NCI-H774 (cell line): ENCODE results near the gene PEX13.

Source experiments
- DNase-seq: peaks from one replicate; lab custom pipeline; 2025; lab: John Stamatoyannopoulos, UW

PEX13 gene

DNA sequence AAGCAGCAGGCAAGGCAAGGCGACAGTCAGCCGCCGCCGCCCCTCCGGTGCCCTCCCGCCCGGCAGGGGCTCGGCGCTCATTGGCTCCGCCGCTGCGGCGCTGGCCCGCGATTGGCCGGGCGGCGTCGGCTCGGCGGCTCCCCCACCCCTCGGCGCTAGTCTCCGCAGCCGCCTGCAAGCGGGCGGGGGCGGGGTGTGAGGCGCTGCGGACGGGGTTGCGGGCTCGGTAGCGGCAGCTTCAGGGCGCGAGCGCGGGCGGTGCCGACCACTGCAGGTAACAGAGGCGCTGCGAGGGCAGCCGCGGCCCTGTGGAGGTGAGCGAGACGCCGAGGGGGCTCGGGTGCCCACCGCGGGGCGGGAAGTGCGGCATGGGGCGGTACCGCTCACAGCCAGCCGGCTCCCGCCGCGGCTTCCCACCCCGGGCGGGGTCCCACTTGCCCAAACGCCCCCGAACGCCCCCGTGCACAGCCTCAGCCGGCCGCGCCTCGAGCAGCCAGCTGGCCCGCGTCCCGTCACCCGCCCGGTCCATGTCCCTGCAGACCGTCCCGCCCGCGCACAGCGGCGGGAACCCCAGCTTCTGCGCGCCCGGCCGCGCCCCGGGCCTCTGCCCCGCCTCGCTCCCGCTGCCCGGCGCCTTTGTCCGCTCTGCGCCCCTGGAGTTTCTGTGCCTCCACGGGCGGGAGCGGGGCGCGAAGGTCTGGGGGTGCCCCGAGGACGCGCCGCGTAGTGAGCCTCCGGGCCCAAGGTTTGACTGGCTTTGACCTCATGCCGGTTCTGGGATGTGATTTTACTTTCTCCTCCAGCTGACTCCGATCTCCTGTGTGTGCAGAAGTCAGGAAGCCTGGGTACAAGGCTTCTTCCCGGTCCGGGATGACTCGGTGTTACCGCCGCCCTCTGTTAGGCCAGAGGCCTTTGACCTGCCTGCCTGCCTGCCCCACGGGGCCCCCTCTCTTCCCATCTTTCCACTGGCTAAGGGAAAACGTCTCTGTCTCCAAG, 48.5 kb downstream of the PEX13 start, which contains the start of gene SANBR:
TSS of gene SANBR (plus strand) at position 158 of the 996 bp plus-strand sequence. CDS start 4,480 bp downstream, outside the sequence.
- peak; percentile 92 for DNase-seq

DNA sequence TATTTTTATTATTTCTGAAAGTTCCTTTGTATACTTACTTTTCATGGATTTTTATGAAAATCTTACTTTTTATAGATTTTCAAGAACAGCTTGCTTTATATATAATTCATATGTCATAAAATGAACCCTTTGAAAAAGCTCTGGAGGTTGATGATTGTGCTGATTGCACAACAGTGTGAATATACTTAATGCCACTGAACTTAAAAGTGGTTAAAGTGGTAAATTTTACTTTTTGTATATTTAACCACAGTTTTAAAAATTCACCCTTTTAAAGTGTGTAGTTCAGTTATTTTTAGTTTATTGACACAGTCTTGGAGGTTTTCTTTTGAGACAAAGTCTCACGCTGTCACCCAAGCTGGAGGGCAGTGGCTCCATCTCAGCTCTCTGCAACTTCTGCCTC, 56.6 kb downstream of the PEX13 start:
- no peak for DNase-seq

DNA sequence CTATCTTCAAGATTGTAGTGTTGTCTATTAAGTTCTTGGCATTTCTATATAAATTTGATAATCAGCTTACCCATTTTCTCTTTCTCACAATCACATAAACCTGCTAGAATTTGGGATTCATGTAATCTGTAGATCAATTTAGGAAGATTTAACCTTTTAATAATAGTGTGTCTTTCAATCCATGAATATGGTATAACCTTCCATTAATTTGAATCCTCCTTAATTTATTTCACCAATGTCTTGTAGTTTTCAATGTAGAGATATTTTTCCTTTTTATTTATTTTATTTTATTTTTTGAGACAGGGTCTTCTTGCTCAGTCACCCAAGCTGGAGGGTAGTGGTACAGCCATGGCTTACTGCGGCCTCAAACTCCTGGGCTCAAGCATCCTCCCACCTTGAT, 68.4 kb downstream of the PEX13 start:
- no peak for DNase-seq

DNA sequence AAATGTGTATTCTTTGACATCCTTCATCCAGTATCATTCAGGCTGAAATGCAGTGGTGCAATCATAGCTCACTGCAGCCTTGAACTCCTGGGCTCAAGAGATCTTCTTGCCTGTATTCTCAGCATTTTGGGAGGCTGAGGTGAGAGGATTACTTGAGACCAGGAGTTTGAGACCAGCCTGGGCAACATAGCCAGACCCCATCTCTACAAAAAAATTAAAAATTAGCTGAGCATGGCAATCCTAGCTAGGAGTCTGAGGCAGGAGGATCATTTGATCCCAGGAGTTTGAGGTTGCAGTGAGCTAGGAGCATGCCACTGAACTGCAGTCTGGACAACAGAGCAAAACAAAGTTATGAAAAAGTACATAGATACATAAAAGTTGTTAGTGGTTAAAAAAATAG, 72.3 kb downstream of the PEX13 start:
- DNase-seq: no peak

DNA sequence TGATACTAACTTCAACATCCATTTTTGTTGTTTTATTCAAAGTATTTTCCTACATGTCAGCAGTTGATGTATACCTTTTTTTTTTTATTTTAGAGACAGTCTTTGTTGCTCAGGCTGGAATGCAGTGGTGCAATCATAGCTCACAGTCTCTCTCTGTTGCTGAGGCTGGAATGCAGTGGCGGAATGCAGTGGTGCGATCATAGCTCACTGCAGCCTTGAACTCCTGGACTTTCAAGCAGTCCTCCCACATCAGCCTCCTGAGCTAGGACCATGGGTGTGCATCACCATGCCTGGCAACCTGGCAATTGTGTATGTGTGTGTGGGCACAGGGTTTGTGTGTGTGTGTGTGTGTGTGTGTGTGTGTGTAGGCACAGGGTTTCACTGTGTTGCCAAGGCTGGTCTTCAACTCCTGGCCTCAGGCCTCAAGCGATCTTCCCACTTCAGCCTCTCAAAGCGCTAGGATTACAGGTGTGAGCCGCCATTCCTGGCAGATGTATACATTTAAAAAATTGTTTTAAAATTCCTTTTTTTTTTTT, 72.9 kb downstream of the PEX13 start:
- no peak for DNase-seq

DNA sequence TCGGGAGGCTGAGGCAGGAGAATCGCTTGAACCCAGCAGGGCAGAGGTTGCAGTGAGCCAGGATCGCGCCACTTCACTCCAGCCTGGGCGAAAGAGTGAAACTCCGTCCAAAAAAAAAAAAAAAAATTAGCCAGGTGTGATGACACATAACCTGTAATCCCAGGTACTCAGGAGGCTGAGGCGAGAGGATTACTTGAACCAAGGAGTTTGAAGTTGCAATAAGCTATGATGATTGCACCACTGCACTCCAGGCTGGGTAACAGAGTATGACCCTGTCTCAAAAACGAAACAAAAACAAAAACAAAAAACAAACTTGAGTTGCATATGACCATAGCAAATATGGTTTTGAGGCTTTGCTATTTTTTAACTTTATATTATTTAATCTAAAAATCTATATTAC, 74.0 kb downstream of the PEX13 start:
- no peak for DNase-seq

DNA sequence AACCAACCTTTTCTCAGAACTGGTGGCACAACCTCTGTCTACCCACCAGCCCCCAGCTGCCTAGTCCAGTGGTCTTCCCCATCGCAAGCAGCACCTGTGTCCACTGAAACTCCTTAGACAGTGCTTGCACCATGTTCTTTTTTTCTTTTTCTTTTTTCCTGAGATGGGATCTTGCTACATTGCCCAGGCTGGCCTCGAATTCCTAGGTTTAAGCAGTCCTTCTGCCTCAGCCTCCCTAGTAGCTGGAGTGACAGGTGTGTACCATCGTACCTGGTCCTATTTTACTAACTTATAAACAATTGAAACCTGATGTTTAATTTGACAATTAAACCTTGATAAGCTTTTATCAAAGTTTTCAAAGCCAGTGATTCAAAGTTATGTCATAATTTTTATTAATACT, 78.9 kb downstream of the PEX13 start:
- DNase-seq: no peak

DNA sequence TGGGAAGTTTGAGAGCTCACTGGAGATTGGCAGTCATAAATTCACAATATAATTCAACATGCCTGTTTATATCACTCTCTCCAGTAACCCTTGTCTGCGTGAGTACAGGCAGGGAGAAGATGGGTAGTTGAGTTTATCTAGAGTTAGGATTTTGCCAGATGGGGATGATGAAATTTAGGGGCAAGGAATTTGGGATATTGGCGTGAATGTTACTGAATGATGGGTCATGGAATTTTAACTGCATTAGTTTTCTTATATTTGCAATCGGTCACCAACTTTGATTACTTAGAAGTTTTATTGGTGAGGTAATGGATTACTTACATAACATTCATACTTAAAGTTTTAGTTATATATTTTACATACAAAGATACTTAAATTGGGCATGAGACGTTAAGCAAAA, 83.3 kb downstream of the PEX13 start:
- DNase-seq: no peak
